ENCODE data around the gene IL31.
"Not testable (repeated sequence)": the region's sequence is repeated elsewhere in the genome, so short reads cannot be mapped to it uniquely, and the experiment has no call there.

IL31 gene

DNA sequence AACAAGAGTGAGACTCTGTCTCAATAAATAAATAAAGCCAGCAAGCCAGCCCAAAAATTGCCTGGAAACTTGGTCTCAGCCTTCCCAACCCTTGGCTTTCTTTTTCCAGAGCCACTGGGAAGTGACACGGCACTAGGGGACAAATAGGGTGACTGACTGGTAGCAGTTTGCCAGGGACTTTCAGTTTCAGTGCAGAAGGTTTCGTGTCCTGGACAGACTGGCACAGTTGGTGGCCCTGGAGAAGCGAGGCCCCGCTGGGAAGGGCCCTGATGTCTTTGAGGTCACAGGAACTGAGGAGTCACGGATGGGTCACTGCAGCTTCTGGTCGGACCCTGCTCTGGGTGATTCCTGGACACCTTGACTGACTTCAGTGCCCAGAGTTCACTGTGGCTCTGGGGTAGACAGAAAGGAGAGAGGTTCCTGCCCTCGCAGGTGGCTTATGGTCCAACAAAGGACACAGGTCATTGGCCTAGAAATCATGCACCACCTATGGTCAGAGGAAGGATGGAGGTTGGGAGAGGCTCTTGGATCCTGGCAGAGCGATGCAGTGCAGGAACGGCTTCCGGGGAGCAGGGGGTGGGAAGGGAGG, 11.6 kb upstream of the IL31 start:
- Histone ChIP-seq H3K4me3 (ENCODE audit: low read depth, low read length) (no peak overlapping the region), H3K36me3 (no peaks in the 10 kb centered on the region), H3K9me3 (no peaks in the 10 kb centered on the region), H3K4me1 (no peaks in the 10 kb centered on the region), H3K27me3 (no peaks in the 10 kb centered on the region)
- TF ChIP-seq CTCF (IDR thresholded peaks at IDR 0.05; ENCODE audit: low read depth, low read length), result no peak
- no peak for DNase-seq

DNA sequence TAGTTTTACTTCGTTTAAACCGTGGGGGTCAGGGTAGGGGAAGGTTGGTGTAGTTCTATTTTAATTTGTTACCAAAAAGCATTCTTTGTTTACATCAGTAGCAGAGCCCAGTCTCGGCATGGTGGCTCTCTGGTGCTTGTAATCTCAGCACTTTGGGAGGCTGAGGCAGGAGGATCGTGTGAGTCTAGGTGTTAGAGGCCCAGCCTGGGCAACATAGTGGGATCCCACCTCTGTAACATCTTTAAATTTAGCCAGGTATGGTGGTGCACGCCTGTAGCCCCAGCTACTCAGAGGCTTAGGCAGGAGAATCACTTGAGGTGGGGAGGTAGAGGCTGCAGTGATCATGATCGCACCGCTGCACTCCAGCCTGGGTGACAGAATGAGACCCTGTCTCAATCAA, 11.1 kb upstream of the IL31 start:
- TF ChIP-seq CTCF (IDR thresholded peaks at IDR 0.05; ENCODE audit: low read depth, low read length), result no peak
- H3K4me3 ChIP-seq (ENCODE audit: low read depth, low read length), result no peak overlapping the region

DNA sequence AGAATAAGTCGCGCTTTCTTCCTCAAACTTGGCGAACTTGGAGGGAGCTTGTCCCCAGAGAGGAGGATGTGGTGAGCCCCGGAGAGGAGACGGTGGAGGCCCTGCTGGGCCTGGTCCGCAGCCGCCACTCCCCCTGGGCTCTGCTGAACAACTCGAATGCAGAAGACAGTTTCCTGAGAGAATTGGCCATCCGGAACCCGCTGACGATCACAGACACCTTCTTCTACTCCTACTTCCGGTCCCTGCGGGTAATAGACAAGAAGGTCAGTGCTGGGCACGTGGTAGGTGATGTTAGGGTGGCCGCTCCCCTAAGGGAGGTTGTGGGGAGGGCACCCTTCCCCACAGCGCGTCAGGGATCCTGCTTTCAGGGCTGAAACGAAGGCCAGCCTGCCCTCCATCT, 10.5 kb upstream of the IL31 start:
- DNase-seq, result no peak
- H3K36me3 ChIP-seq, result no peaks in the 10 kb centered on the region
- no peak for TF ChIP-seq CTCF (IDR thresholded peaks at IDR 0.05; ENCODE audit: low read depth, low read length)
- no peaks in the 10 kb centered on the region for H3K9me3 ChIP-seq
- no peaks in the 10 kb centered on the region for H3K27me3 ChIP-seq
- no peaks in the 10 kb centered on the region for H3K4me1 ChIP-seq
- no peak overlapping the region for H3K4me3 ChIP-seq (ENCODE audit: low read depth, low read length)

More for the DNA sequence above, 11.1 kb upstream of the IL31 start:
- Histone ChIP-seq H3K27me3 (no peaks in the 10 kb centered on the region), H3K9me3 (no peaks in the 10 kb centered on the region), H3K36me3 (no peaks in the 10 kb centered on the region), H3K4me1 (no peaks in the 10 kb centered on the region)
- no peak for DNase-seq

GRCh38 chr12:122183588-122183940, 9.5 kb upstream of the IL31 start:
- no peak for DNase-seq
- H3K27me3 ChIP-seq, result no peaks in the 10 kb centered on the region
- H3K4me1 ChIP-seq, result no peaks in the 10 kb centered on the region
- no peak overlapping the region for H3K4me3 ChIP-seq (ENCODE audit: low read depth, low read length)
- H3K36me3 ChIP-seq, result no peaks in the 10 kb centered on the region
- TF ChIP-seq CTCF (IDR thresholded peaks at IDR 0.05; ENCODE audit: low read depth, low read length), result no peak
- H3K9me3 ChIP-seq, result no peaks in the 10 kb centered on the region

DNA sequence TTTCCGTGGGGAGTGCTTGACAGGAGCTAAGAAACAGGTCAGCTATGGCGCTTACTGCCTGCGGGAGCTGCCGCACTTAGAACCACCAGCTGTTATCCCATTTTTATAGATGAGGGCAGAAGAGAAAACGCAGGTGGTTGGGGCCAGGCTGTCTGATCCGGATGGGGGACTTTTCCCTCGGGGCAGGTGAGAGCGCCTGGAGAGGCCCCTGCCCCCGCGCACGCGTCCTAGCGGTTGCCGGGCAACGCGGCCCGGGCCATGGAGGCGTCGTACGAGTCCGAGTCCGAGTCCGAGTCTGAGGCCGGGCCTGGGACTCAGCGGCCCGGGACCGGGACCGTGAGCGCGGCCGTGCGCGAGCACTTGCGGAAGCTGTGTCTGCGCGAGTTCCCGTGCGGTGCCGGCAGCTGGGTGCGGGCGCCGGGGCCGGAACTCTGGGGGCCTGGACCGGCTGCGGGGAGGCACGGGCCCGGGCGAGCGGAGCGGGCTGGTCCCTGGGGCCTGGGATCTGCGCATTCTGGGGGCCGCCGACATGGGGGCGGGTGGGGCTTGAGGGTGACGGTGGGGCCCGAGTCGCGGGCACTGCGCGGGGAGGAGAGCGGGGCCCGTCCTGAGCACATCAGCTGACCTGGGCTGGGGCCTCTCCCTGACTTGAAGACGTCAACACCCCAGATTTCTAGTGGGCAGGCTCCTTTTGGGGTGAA, 9.0 kb upstream of the IL31 start, which contains the start of gene LRRC43:
TSS of gene LRRC43 (plus strand) at position 237 of the 701 bp plus-strand sequence. CDS start at position 259, 22 bp downstream.
- Histone ChIP-seq H3K27me3 (no peaks in the 10 kb centered on the region), H3K4me1 (no peaks in the 10 kb centered on the region), H3K4me3 (ENCODE audit: low read depth, low read length) (peak within 1 kb of the TSS; percentile 51), H3K9me3 (no peaks in the 10 kb centered on the region), H3K36me3 (no peaks in the 10 kb centered on the region)
- DNase-seq, result peak; percentile 82
- TF ChIP-seq CTCF (IDR thresholded peaks at IDR 0.05; ENCODE audit: low read depth, low read length), result no peak

DNA sequence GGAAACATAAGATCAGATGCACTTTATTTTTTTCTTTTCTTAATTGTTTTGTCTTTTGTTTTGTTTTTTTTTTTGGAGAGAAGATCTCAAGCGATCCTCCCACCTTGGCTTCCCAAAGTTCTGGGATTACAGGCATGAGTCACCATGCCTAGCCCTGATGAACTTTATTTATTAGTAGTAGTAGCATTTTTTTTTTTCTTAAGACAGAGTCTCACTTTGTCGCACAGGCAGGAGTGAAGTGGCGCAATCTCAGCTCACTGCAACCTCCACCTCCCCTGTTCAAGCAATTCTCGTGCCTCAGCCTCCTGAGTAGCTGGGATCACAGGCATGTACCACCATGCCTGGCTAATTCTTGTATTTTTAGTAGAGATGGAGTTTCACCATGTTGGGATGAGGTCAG, 2.5 kb upstream of the IL31 start:
- H3K4me1 ChIP-seq; H3K27me3 ChIP-seq; H3K4me3 ChIP-seq (ENCODE audit: low read depth, low read length); H3K9me3 ChIP-seq; DNase-seq; H3K36me3 ChIP-seq: not testable (repeated sequence)
